Right kidney (tissue), 1 donor: ENCODE measurements around the gene SACM1L.

Experiments
- DNase-seq: peaks from one replicate; pipeline ENCODE4 v3.0.0-alpha.2; 2016

SACM1L gene

GRCh38 chr3:45771166-45771775, 82.1 kb downstream of the SACM1L start:
- DNase-seq: no peak

DNA sequence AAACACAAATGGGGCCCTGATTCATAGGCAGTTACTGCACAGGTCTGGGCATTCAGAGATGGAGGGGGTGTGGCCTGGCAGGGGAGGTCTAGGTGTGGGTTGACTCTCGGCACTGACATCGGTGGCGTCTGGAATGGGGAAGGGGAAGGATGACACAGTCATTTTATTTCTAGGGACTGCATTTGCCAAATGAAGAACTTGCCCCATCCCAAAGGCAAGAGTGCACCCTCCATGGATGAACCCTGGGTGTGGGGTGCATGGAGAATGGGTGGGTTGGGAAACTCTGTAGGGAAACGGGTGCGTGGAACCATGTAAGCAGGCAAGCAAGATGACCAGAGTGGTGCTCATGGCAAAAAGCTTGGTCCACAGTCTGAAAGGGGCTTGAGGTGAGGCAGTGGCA, 82.6 kb downstream of the SACM1L start:
- no peak for DNase-seq

- DNase-seq: no peak
Observed at GRCh38 chr3:45772341-45773035, 83.3 kb downstream of the SACM1L start.

GRCh38 chr3:45773072-45773471, 83.9 kb downstream of the SACM1L start:
- DNase-seq: no peak

GRCh38 chr3:45773714-45774449, 84.7 kb downstream of the SACM1L start:
- no peak for DNase-seq

GRCh38 chr3:45774581-45775521, 85.7 kb downstream of the SACM1L start:
- DNase-seq: no peak

DNA sequence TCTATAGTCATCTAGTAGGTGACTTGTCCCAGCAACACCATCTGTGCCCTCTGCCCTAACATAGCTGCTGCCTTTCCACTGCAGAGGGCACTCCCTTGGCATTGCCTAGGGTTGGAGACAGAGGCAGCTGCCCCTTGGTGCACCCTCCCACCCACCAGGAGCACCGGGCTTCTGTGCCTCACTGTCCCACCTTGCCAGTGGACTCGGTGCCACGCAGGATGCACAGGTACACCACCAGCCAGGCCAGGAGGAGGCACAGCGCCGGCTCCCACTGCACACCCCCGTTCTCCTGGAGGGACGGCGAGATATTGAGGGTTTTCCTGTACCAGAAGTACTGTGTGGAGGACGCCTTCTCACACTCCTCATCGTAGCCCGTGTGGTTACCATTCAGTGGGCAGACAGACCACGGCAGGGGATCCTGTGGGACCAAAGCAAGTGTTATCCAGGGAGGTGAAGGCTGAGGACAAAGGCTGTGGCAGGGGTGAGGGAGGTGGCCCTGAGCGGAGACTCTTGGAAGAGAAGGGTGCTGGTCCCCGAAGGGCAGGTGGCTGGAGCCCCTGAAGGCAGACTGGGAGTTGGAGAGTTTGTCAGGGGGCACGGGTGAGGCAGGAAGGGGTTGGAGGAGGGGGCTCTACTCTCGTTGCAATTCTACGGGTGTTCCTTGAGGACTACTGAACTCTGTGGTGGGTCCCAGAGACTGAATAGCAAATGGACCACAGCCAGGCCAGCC, 86.5 kb downstream of the SACM1L start:
- no peak for DNase-seq

DNA sequence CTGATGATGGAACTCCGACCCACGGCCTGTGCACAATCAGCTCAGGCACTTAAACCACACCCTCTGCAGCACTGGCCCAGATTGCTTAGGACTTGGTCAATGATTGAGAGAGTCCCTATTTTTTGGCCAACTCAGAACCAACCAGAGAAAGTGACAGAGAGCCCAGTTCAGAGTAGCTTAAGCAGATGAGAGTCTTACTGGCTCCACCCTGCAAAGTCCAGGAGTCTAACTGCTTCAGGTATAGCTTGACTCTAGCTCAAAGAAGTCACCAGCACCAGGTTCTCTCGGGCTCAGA, 87.1 kb downstream of the SACM1L start:
- no peak for DNase-seq

DNA sequence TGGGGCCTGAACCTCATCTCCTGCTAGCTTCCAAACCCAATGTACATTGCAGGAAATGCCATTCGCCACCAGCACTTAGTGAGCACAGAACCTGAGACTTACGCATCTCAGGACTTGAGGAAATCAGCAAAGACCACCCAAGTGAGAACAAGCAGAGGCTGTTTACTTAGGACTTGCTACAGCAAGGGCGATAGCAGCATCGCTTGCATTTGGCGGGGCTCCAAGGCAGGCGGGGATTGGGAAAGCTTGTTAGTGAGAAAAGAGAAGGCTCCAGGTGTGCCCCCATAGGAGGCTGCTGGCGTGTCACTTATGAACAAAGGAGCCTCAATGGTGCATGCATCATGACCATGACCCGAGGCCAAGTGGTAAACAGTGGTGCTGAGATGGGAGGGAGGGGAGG, 87.4 kb downstream of the SACM1L start:
- DNase-seq: no peak

DNA sequence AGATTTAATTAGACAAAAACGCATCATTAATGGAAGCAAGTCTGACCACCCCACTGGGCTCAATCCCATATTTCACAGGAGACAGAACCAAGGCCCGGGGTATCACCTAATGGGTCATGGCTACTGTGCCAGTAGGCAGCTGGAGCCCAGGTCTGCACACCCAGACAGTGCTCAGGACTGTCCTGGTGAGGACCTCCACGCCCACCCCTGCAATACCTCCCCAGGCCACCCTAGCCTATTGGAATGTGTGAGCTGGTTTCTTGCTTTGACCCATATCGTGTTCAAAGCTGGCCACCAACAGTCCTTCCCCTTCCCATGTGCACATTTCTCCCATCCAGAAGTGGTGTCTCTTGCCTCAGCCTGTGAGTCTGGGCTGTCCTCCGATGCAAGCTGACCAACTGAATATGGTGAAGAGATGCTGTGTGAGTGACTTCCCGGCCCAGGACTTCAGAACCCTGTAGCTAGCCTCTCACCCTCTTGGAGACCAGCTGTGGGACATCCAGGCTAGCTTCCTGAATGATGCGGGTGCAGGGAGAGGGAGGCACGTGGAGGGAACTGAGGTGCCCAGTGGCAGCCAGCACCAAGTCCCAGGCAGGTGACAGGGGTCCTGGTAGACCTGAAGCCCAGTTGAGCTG, 88.0 kb downstream of the SACM1L start:
- DNase-seq: no peak

GRCh38 chr3:45777746-45778386, 88.7 kb downstream of the SACM1L start:
- no peak for DNase-seq

- no peak for DNase-seq
Observed at GRCh38 chr3:45778761-45779201, 89.6 kb downstream of the SACM1L start.

DNA sequence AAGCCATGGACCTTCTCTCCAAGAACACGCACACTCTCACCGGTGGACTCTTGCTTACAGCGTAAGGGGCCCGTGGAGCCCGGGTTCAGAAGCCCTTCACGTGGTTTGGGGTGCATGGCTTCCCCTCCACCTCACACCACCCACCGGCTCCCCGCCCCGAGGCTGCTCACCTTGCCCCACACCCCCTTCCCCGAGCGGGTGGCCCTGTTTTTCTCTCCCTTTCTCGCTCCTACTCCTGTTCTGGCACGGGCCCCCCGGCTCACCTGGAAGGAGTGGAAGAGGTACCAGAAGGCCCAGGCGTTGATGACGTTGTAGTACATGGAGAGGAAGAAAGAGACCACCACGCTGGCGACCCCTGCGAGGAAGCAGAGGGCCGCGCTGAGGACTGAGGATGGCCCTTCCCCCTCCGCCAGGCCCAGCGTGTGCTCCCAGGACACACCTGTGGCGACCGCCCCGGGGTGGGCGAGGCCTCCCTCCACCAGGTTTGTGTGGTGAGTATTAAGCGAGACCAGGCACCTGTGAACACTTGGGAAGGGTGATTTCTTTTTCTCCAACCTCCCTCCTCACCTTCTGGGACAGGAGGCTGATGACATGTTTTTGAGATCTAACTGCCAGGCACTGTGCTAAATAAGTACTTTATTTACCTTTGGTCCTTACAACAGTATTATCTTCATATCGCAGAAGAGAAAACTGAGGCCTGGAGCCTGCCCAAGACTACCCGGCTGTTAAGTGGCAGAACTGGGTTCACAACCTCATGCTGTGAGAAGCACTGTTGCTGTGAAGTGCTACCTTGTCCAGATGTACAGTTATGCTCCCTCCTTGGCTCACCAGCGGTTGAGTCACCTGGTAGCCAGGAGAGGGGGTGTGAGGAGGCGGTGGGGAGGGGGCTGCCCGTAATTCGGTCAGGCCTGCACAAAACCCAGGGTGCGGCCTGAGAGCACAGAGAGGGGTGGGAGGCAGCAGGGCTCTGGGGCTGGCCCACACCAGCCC, 90.8 kb downstream of the SACM1L start:
- no peak for DNase-seq

DNA sequence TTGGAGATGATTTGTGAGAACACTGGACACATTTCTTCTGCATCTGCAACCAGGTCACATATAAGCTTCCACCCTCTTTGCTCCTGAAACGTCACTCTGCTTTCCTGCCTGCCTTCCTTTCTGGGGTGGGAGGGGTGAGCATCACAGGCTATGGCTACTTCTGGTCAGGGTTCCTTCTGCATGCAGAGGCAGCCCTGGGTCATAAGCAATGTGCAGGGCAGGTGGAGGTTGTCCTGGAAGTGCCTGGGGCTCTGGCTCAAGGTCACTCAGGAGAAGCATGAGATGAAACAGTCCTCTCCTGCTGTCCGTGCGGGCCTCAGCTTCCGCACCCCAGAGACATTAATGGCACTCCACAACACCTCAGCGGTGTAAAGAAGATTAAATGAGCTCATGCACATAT, 92.1 kb downstream of the SACM1L start:
- no peak for DNase-seq

GRCh38 chr3:45781841-45782240, 92.6 kb downstream of the SACM1L start:
- no peak for DNase-seq

DNA sequence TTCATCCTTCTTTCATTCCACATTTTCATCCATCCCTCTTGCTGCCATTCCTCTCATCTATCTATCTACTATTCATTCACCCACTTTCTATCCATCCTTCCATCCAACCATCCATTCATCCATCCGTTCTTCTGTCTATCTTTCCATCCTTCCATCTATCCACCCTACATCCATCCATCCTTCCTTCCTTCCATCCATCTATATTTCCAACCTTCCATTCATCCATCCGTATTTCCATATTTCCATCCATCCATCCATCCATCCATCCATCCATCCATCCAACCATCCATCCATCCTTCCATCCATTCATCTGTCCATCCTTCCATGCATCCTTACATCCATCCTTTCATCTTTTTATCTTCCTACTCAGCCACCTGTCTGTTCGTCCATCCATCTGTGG, 93.2 kb downstream of the SACM1L start:
- no peak for DNase-seq

GRCh38 chr3:45783667-45784066, 94.5 kb downstream of the SACM1L start:
- no peak for DNase-seq

DNA sequence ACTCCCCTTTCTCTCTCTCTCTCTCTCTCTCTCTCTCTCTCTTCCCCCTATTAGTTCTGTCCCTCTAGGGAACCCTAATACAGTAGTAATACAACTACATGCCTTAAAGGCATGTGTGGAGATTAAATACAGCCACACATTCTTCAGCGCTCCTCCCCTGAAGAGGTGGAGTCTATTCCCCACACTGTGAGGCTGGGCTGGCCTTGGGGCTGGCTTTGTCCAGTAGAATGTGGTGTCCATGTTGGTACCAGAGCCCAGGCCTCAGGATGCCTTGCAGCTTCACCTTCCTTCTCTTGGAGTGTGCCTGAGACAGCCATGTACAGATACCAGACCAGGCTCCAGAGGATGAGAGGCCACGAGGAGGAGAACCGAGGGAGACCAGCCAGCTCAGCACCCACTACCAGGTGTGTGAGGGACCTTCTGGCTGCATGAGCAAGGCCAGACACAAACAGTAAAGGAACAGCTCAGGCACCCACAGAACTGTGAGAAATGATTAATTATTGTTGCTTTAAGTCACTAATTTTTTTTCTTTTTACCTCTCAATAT, 96.5 kb downstream of the SACM1L start:
- no peak for DNase-seq

DNA sequence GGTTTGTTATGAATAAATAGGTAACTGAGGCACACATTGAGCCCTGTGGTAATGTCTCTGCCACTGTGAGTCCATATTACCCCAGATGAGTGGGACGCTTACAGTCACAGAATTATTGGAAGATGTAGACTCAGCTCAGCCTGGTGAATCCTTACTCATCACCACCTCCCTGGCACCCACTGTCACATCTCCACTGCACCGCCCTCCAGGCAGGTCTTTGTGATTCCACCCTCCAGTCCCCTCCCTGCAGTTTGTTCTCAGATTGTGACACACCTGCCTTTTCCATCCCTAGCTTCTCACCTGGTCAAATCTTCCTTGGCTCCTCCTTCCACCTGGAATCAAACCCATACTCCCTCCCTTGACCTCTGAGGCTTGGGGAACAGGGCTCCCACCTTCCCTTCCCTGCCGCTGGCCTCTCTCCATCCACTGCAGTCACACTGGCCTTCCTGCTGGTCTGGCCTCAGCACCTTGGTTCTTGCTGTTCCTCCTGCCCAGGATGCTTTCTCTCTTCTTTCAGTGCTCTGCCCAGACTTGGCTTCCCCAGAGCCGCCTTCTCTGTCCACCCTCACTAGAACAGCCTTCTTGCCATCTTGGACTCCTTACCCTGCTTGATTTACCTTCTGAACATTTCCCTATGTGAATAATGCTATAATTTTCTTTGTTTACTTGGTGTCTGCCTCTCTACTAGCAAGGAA, 97.8 kb downstream of the SACM1L start:
- no peak for DNase-seq
